Left kidney (tissue), 2 donors: ENCODE measurements around the gene GPR146. TPM values are rescaled to one million over a fixed set of nuclear protein-coding genes. Genes with fewer than 3 reads are reported as not detected.

ENCODE experiments used
- DNase-seq: peaks from one replicate; pipeline ENCODE4 v3.0.0-alpha.2; 2013
- polyA plus RNA-seq: library from polyadenylated mRNA; unstranded; fragments of 120-200 nt; gene quantifications from one replicate; pipeline ENCODE4 v1.2.1, GENCODE V29; 2013; ENCODE audit not compliant: insufficient read length

Gene GPR146
- polyA plus RNA-seq, 1 donor = 2.5 TPM

DNA sequence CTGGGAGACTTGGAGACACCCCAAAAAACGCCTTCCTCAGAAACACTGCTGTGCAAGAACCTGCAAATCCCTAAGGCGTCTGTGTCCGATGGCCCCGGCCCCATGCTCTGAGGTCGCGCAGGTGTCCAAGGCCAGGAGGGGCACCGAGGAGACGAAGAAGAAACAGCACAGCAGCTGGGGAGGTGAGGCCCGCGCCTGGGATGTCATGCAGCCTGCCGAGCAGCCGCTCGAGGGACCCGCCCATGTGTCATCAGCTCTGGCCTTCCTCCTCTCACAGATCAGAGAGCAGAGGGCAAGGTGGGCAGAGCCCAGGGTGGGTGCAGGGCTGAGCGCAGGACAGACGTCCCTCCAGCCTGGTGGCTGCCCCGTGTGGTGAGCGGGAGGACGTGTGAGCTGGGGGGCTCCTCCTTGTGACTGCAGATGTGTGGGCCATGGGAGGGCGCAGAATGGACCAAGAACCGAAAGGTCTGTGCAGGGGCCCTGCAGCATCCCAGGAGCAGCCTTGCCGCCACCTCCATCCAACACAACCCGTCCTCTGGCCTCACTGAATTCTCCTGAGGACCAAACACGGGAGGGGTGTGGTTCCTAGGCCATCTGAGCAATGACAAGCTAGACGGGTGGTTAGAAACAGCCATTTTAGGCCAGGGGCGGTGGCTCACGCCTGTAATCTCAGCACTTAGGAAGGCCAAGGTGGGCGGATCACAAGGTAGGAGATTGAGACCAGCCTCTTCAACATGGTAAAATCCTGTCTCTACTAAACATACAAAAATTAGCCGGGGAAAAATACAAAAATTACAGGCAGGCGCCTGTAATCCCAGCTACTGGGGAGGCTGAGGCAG, 30.5 kb downstream of the GPR146 start:
- DNase-seq = no peak

DNA sequence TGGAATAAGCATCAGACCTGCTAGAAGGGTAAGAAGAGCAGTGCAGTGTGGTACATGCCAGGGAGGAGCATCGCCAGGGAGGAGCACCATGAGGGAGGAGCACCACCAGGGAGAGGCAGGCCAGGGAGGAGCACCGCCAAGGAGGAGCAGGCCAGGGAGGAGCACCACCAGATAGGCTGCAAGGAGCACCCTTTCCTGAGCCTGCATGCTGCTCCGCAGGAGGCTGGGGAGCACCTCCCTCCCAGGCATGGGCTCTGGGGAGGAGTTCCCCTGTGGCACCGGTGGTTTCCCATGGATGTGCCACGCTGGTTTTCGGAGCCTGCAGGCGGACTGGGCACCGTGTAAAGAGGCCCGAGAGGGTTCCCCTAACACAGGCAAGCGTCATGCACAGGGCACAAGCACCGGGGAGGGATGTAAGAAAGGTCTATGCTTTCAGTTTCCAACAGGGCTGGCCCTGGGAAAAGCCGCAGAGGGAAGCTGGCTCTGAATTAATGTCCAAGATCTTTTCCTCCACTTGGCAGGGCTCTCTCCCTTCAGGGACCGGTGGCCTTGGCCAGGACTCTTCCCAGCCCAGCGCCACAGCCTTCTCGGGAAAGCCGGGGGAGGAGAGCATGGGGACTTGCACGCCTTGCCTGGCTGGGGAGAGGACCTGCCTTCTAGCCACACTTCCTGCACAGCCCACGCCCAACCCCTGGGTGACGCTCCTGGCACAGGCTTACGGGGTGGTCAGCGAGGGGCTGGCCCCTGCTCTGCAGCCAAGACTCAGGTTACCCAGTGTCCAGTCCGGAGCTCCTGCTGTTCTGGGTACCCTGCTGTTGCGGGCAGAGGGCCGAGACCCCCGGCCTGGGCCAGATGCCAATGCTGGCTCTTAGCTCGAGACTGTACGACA, 32.1 kb downstream of the GPR146 start:
- no peak for DNase-seq

DNA sequence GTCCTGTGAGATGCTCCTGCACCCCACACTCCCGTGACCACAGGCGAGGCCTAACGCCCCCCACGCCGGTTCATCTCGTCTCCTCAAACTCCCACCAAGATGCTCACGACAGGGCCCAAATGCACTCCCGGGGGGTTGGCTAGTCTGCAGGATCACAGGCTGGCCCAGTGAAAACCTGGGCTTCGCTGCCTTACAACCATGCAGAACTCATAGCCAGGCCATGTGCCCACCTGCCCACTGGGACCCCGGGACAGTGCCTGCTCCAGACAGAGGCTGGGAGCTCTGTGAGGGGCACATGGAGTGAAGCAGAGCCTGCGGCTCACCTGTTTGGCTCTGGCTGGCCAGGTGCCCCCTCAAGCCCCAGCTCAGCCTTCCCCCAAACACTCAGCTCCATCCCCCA, 34.2 kb downstream of the GPR146 start:
- DNase-seq = no peak

DNA sequence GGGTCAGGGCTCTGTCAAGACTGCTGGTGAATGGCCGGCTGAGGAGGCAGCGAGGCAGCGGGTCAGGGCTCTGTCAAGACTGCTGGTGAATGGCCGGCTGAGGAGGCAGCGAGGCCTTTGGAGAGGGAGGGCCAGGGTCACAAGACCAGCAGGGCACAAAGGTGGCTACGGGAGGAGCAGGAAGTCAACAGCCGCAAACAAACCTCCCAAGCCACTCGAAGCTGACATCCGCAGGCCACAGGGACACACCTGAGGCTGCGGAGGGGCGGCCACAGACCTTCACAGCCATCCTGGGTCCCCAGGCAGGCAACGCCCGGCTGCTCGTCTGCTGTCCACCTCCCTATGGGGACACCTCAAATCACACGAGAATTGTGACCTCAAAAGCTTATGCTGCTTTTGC, 34.6 kb downstream of the GPR146 start:
- DNase-seq = no peak

DNA sequence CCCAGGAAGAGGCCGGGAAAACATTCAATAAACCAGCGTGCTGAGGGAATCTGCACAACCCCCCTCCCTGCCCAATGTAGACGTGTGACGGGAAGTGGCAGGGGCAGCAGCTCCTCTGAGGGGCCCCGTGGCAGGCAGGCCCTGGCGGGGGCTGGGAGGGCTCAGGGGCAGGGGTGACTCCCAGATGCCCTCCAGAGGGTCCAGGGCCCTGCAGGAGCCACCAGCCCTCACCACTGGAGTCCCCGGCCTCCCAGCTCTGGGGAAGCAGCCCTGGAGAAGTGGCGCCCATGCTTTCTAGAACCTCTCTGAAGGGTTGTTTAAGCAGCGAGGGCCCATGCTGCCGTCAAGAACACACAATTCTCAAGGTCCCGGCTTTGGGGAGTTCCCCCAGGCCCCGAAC, 35.2 kb downstream of the GPR146 start:
- no peak for DNase-seq

DNA sequence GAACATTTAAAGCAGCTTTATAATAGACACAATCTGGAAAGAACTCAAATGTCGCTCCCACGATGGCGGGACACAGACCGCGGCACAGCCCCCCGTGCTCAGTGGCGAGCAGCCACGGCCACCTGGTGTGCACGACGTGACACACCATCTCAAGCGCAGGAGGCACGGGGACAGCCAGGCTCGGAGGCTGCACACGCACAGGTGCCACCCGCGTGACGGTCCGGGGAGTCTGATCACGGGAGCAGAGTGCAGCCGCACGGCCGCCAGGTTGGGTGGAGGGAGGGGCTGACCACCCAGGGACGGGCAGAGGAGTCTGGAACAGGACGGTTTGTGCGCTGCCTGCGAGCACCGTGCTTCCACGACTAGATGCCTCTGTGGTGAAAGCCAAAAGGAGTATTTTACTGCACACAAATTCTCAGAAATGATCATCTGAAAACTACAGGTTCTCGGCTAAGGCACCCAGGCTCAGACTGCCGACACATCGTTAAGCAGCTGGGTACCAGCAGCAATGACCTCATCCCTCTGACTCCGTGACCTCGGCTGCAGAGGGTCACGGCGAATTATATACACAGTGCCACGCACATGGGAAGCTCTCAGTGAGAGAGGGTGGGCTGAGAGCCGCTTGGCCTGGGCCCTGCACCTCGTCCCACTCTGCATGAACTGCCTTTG, 36.0 kb downstream of the GPR146 start:
- DNase-seq = no peak

DNA sequence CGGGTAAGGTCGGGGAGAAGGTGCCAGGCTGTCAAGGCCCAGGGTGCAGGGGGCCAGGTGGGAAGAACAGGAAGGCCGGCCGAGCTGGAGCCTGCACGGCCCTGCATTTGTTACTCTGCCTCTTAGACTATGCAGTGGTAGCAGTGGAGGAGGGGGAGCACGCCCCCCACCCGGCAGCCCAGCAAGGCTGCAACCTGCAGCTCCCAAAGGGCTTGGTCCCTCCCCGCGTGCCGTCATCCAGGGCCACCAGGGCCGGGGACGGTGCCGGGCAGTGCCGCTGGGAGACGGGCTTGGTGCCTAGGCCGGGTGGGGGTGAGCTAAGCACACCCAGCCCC, 36.5 kb downstream of the GPR146 start:
- no peak for DNase-seq

DNA sequence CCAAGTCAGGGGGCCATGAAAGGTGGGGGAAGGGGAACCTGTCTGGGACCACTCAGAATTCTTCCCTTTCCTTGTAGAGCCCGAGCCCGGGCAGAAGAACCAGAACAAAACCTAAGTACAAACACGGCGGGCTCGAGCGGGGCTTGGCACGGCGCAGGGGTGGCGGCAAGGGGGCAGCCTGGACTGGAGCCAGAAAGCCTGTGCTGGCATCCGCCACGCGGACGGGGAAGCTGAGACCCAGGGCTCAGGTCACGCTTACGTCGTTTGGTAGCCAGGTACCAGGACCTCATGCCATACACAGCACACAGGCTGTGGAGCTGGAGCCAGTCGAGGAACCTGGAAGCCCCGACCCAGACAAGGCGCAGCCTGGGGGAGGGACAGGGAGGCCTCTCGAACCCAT, 37.0 kb downstream of the GPR146 start:
- no peak for DNase-seq

DNA sequence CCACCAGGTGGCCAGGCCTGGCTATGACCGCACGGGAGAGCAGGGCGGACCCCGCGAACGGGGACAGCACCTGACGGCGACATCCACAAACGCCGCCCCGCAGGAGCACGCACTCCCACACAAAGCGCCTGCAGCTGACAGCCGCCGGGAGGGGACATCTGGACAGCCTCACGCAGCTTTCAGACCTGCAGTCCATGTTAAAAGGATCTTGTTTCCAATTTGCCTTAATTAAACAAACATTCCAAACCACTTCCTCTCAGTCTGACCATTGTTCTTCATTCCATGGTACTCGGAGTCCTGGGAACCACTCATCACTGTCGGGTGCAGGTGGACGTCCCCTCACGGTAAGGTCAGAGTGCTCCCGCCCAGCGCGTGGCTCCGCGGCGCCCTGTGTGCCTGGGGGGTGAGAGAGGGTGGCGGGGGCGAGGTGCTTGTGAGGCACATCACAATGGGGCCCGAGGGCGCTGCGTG, 37.6 kb downstream of the GPR146 start:
- DNase-seq = no peak

DNA sequence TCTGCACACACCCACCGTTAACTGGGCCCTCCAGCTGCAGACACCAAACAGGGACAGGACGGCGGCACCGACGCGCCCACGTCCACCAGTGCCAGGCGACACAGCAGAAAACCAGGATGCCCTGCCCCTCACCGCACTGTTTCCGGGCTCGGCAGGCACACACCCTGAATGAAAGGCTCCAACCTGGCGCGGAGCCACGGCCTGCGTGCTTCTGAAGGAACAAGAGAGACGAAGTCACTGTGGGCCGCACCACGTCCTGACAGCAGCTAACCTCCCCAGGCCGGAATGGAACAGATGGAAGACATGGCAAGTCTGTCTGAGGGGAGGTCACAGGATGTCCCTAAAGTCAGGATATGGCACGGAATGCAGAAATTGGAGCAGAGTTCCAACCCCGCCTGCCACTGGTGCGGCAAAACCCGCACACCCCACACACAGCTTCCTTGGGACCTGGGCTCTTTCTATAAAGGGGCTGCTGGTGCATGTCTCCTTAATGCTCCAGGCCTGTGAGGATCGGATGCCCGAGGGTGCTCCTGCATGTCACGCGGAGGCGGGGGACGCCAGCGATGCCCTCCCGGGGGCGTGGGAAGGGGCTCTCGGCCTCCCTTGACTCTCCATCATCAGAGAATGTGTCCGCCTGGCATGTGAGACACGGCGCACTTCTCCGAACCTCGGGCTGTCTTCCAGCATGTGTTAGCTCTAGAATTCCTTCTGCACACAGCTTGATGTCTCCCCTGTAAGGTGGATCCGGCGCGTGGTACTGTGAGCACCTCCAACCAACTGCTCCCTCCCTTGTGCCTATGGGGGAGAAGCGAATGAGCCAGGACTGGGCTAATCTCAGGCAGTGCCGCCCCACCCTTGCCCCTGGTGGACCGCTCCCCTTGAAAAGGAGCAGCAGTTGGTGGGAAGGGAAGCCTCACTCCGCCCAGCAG, 39.6 kb downstream of the GPR146 start:
- DNase-seq = no peak

DNA sequence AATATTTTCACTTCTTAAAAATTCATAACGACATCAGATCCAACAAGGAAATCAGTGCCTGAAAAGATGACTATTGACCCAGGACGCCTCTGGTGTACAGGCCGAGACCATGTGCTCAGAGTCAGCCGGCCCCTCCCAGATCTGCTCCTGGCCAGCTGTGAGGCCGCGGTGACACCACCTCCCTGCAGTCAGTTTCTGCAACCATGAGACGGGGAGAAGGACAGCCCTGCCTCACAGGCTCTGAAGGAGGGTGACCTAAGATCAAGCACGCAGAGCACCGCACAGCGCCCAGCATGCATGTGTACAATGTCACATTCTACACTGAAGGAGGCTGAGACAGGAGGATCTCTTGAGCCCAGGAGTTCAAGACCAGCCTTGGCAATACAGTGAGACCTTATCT, 40.9 kb downstream of the GPR146 start:
- DNase-seq = no peak

DNA sequence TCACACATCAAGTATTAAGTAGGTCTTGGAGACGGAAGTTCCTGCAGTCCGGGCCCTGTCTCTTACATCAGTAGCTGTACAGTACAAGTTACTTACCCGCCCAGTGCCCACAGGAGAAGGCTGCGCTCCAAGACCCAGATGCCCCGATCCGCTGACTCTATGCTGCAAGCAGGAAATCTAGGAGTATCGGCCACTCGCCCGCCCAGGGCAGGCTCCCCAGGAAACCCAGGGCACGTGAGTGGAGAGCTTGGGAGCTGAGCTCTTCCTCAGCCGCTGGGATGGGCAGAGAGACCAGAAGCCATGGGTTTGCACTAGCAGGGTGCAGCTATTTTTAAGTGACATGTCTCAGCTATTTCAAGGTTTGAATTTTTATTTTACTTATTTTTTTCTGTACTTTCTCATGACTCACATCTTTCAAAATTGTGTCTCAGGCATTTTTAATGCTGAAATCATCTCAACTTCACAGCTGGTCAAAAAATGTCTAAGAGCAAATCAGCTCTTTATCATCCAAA, 41.6 kb downstream of the GPR146 start:
- DNase-seq = no peak

DNA sequence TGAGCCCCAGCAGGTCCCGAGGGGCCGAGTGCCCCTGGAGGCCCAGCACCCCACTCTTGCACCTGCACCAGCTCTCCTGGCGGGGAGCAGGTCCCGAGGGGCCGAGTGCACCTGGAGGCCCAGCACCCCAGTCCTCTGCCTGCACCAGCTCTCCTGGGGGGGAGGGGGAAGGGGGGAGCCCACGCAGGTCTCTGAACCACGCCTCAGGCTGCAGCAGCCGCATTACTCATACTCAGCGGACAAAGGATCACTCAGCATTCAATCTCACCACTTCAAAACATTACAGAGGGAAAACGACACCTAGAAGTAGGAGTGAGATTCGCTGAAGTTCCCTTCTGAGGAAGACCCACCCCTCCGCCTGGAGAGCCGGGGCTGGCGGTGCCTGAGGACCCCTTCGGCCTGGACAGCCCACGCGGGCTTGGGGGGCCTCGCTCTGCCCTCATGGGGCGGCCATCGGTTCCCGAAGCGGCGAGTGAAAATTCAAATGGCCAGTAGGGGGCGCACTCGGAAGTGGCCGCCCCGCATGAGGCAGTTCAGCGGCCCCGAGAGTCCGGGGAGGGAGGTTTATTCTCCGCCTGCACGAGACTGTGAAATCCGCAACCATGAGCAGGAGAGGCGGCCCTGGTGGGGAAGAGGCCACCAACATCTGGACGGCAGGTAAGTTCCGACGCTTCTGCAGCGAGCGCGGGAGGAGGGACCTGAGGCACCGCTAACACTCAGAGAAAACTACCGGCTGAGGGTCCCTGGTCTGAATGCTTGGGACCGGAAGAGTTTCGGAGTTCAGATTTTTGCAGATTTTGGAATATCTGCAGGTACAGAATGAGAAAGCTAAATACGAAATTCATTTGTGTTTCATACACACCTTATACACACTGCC, 42.5 kb downstream of the GPR146 start:
- no peak for DNase-seq

DNA sequence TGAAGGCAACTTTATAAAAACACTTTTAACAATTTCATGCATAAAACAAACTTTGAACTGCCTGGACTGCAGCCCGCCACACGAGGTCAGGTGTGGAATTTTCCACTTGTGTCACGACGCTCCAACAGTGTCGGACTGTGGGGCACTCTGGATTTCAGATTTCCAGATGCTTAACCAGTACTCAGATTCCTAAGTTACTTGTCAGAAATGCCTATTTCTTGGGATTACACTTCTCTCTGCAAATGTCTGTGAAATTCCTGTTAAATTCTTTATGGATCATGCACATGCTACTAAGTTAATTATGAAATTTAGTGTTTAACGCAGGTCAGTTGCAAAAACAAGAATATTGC, 43.1 kb downstream of the GPR146 start:
- no peak for DNase-seq

DNA sequence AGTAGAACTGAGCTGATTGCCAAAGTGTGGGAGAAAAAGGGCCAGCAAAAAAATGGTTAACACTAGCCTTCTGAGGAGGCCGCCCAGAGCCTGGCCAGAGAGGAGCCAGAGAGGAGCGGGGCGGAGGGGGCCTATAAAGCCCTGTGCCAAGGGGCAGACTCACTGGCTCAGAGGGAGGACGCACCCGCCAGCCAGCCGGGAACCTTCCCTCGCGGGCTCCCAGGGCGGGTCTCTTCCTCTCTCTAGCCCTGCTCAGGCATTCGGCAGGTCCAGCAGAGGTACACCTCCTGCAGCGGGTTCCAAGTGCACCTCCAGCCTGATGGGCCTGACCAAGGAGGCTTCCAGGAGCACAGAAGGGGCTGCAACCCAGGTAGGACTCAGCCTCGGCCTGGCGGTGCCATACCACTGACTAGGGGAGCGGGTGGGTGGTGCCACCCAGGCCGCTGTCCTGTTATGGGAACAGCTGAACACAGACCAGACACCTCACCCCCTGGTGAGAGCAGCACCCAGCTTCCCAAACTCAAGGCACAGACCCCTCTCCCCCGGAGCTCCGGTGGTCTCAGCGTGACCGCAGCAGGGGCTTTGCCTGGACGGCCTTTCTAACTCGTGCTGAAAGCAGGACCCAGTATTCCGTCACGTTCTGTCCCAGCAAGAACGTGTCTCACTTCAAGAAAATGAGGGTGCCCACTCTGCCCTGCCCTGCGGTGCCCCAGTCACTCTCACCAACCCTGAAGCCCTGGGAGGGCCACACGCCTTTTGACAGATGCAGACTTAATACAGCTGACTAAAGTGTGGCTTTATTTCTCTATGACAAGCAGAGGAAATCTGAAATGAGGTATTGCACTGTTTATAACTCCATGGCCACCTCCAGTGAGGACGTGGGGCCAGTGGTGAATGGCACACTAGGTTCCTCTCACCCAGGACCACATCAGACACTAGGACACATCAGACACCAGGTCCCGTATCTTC, 43.9 kb downstream of the GPR146 start, which contains the start of gene GPER1:
Gene GPER1 (plus strand): TSS at position 162 of the 969 bp plus-strand sequence. CDS start 3,616 bp downstream, outside the sequence.
- DNase-seq = no peak

DNA sequence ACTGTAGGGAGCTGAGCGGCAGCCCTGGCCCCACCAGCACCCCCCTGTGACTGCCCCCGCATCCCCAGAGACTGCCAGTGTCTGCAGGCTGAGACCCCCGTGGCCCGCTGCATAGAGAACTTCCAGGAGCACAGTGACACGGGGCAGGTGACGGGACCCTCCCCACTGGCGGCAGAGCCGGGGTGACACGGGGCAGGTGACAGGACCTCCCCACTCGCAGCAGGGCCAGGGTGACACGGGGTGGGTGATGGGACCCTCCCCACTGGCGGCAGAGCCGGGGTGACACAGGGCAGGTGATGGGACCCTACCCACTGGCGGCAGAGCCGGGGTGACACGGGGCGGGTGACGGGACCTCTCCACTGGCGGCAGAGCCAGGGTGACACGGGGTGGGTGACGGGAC, 45.9 kb downstream of the GPR146 start:
- DNase-seq = no peak

DNA sequence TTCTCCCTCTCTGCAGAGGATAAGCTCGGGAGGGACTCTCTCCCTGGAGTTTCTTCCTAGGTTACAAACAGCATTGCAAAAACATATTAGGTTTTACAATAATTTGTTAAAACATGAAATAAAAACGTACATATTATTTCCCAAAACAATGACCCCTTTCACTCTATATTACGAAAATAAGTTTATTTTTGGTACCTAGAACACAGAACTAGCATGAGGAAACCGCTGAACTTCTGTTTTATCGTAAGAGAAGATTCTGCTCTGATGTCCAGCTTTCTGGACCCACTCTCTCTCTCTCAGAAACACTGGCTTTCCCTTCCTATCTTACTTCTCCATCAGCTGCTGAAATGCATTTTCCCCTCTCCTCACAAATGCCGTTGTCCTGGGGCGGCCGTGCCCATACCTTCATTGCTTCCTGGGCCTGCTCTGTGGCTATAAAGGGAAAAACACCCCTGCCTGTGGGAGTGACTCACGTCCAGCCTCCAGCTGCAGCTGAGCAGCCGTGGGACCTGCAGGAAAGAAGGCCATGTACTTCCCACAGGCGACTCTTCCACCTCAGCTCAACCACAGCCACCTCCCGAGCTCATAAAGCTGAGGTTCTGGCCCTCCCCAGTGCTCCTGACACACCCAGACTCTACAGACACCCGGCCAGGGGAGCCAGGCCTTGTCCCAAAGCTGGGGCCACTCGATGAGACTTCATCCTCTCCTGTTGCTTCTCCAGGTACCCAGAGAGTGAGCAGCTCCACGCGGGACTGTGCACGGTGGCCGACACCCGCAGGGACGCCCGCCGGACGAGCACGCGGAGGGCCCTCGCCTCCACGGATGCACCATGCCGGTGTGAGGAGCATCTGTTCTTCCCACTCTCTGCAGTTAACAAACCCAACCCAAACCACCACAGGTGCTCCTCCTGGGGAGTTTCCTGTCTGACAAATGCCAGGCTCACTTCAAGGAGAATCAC, 46.6 kb downstream of the GPR146 start:
- DNase-seq = no peak

DNA sequence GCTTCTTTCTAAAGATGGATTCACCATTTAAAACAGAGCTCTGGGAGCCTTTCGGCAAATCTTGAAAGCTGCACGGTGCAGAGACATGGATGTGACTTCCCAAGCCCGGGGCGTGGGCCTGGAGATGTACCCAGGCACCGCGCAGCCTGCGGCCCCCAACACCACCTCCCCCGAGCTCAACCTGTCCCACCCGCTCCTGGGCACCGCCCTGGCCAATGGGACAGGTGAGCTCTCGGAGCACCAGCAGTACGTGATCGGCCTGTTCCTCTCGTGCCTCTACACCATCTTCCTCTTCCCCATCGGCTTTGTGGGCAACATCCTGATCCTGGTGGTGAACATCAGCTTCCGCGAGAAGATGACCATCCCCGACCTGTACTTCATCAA, 47.3 kb downstream of the GPR146 start:
- DNase-seq = no peak
